Esophagus (tissue), 2 donors: ENCODE measurements around the gene AUH. TPM values are rescaled to one million over a fixed set of nuclear protein-coding genes. Genes with fewer than 3 reads are reported as not detected.

Source experiments
- H3K27ac ChIP-seq, 2 donors: one replicate each; pipeline ENCODE4 v1.5.1; 2013; ENCODE audit warnings: low read depth in 2 of 2, mild to moderate bottlenecking in 2 of 2, inconsistent platforms in 1 of 2, low read length in 1 of 2, moderate library complexity in 1 of 2
- H3K27me3 ChIP-seq, 2 donors: one replicate each; pipeline ENCODE4 v1.6.1; 2013; ENCODE audit warnings: low read length in 2 of 2, control low read depth in 1 of 2, mild to moderate bottlenecking in 1 of 2; ENCODE audit not compliant: insufficient read depth in 2 of 2, control insufficient read depth in 1 of 2
- H3K36me3 ChIP-seq, 2 donors: one replicate each; pipeline ENCODE4 v1.6.1; 2013; ENCODE audit warnings: low read length in 1 of 2; ENCODE audit not compliant: control insufficient read depth in 2 of 2, insufficient read depth in 2 of 2
- H3K4me1 ChIP-seq, 2 donors: one replicate each; pipeline ENCODE4 v1.6.1; 2013; ENCODE audit warnings: low read length in 1 of 2; ENCODE audit not compliant: control insufficient read depth in 2 of 2, insufficient read depth in 2 of 2
- H3K4me3 ChIP-seq, 2 donors: one replicate each; pipeline ENCODE4 v1.5.1; 2013; ENCODE audit warnings: low read length in 2 of 2, mild to moderate bottlenecking in 2 of 2, low read depth in 1 of 2, moderate library complexity in 1 of 2
- H3K9me3 ChIP-seq, 2 donors: one replicate each; pipeline ENCODE4 v1.6.1; 2013; ENCODE audit warnings: mild to moderate bottlenecking in 2 of 2, low read depth in 1 of 2, low read length in 1 of 2, moderate library complexity in 1 of 2; ENCODE audit not compliant: control insufficient read depth in 2 of 2, insufficient read depth in 1 of 2
- WGBS, 2 donors: extraction: QIAGEN DNeasy Blood & Tissue Kit; methylation state at CpG; one replicate each; pipeline ENCODE4 v1.1.7; 2013; 5-methylcytosine and 5-hydroxymethylcytosine counted together
- polyA plus RNA-seq, 2 donors: library from polyadenylated mRNA; stranded (reverse); fragments of 200-250 nt; gene quantifications; one replicate each; pipeline ENCODE4 v1.2.3, GENCODE V29; 2013
- donor health status: healthy with polysubstance abuse.
- donor health status: Bipolar disorder and iron deficiency.

Gene AUH
- polyA plus RNA-seq, 2 donors = 7.2 to 11.5 TPM

DNA sequence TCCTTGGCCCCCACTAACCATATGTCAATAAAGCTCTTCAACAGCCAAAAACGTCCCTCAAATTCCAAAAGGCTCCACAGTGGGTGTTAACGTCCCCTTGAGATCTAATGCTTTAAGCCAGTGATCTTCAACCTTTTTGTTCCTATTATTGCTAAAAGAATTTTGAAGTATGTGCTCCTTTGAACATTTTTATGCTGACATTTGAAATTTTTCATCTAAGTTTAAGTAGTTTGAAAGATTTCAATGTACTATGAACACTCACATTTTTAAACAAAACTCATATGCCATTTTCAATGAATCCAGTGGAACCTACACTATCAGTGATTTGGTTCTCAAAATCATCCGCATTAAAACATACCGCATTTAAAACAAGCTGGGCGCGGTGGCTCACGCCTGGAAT, 29.9 kb downstream of the AUH start:
- no peaks in the 10 kb centered on the region for H3K4me1 ChIP-seq
- H3K27ac ChIP-seq = no peak overlapping the region
- peaks cover 5 to 6% of the 10 kb centered on the region in 2 donors for H3K36me3 ChIP-seq
- WGBS, 2 donors = 95% methylated on average over 7 of the region's 7 CpGs
- peaks cover 0 to 3% of the 10 kb centered on the region in 2 donors for H3K9me3 ChIP-seq
- H3K4me3 ChIP-seq = no peak overlapping the region
- no peaks in the 10 kb centered on the region for H3K27me3 ChIP-seq

GRCh38 chr9:91328186-91328585, 33.5 kb downstream of the AUH start:
- Histone ChIP-seq H3K9me3 (peaks cover 0 to 3% of the 10 kb centered on the region in 2 donors), H3K27me3 (no peaks in the 10 kb centered on the region), H3K4me3 (no peak overlapping the region), H3K27ac (no peak overlapping the region), H3K36me3 (peaks cover 5 to 6% of the 10 kb centered on the region in 2 donors), H3K4me1 (no peaks in the 10 kb centered on the region)
- 92 to 93% methylated on average over 6 of the region's 6 CpGs for WGBS, 2 donors

DNA sequence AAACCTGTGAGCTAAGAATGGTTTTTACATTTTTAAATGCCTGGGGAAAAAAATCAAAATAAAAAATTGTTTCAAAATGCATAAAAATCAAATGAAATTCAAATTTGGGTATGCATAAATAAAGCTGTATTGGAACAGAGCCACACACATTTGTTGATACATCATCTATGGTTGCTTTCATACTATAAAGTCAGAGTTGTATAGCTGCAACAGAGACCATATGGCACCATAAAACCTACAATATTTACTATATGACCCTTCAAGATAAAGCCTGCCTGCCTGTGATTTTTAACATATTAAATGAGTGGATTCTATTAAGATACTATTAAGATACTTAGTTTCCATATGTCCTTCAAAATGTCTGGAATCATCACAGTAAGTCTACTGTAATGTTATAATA, 40.0 kb downstream of the AUH start:
- Histone ChIP-seq H3K9me3 (no peaks in the 10 kb centered on the region), H3K4me3 (no peak overlapping the region), H3K27ac (no peak overlapping the region), H3K4me1 (no peaks in the 10 kb centered on the region), H3K27me3 (no peaks in the 10 kb centered on the region), H3K36me3 (peaks cover 0 to 4% of the 10 kb centered on the region in 2 donors)

GRCh38 chr9:91320299-91320698, 41.4 kb downstream of the AUH start:
- WGBS, 2 donors = 85 to 88% methylated on average over 4 of the region's 4 CpGs
- Histone ChIP-seq H3K27ac (no peak overlapping the region), H3K36me3 (peaks cover 0 to 4% of the 10 kb centered on the region in 2 donors), H3K4me3 (no peak overlapping the region), H3K27me3 (no peaks in the 10 kb centered on the region), H3K4me1 (no peaks in the 10 kb centered on the region), H3K9me3 (no peaks in the 10 kb centered on the region)

DNA sequence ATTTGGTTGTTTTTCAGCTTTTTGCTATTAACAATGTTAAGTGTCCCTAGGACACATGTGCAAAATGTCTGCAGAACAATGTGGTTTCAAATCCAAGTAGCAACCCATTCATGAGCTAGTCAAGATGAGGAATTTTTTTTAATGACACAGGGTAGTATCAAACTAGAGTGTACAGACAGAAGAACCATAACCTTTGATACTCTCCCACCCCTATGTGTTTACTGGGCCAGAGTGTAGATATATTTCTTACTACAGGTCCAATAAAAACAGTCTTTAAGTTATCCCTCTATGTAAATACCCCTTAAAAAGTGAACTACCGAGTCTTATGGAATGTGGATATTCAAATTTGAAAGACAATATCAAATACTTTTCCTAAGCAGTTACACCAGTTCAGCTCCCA, 45.6 kb downstream of the AUH start:
- WGBS, 2 donors = 79 to 94% methylated on average over 1 of the region's 1 CpG
- H3K36me3 ChIP-seq = peaks cover 0 to 4% of the 10 kb centered on the region in 2 donors

GRCh38 chr9:91315191-91315590, 46.5 kb downstream of the AUH start:
- H3K27me3 ChIP-seq = no peaks in the 10 kb centered on the region
- no peak overlapping the region for H3K27ac ChIP-seq
- no peaks in the 10 kb centered on the region for H3K4me1 ChIP-seq
- WGBS, 2 donors = 83 to 94% methylated on average over 5 of the region's 5 CpGs
- no peak overlapping the region for H3K4me3 ChIP-seq
- H3K9me3 ChIP-seq = no peaks in the 10 kb centered on the region
- peaks cover 0 to 4% of the 10 kb centered on the region in 2 donors for H3K36me3 ChIP-seq

More for the DNA sequence above, 45.6 kb downstream of the AUH start:
- H3K27ac ChIP-seq = no peak overlapping the region
- H3K4me3 ChIP-seq = no peak overlapping the region
- H3K4me1 ChIP-seq = no peaks in the 10 kb centered on the region
- H3K27me3 ChIP-seq = no peaks in the 10 kb centered on the region
- no peaks in the 10 kb centered on the region for H3K9me3 ChIP-seq

DNA sequence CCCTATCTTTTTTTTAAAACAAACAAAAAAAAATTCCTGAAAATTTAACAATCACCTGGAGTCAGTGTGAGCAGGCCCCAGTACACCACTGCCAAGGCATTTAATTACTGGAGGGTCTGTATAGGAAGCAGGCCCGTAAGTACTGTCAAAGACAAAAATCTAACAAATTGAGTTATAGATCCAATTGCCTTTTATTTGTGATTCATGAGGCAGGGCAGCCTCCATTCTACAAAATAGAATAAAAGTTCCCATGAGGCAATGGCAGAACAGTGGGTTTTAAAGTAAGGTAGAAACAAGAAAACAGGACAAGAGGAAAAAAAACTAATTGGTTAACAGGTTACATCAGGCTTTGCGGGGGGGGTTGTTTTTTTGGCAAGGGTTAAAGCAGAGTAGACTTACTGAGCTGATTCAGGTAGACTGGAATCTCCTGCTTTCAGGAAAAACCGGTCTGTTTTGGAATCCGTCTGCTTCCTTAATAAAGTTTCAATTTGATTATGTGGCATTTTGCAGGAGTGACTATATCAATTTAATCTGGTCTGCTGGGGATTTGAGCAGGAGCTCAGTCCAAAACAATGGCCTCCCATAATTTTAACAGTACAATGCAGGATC, 48.9 kb downstream of the AUH start:
- Histone ChIP-seq H3K27ac (peak overlapping the region; percentile 10 to 30), H3K4me1 (no peaks in the 10 kb centered on the region), H3K27me3 (no peaks in the 10 kb centered on the region), H3K36me3 (no peaks in the 10 kb centered on the region), H3K9me3 (no peaks in the 10 kb centered on the region), H3K4me3 (no peak overlapping the region)
- 53 to 65% methylated on average over 4 of the region's 4 CpGs for WGBS, 2 donors

- no peaks in the 10 kb centered on the region for H3K36me3 ChIP-seq
- H3K27ac ChIP-seq = no peak overlapping the region
- no peaks in the 10 kb centered on the region for H3K27me3 ChIP-seq
- H3K4me1 ChIP-seq = no peaks in the 10 kb centered on the region
- no peak overlapping the region for H3K4me3 ChIP-seq
- no peaks in the 10 kb centered on the region for H3K9me3 ChIP-seq
- 98 to 99% methylated on average over 2 of the region's 2 CpGs for WGBS, 2 donors
Observed at GRCh38 chr9:91310037-91310436, 51.7 kb downstream of the AUH start.

GRCh38 chr9:91308191-91308590, 53.5 kb downstream of the AUH start:
- H3K27me3 ChIP-seq = no peaks in the 10 kb centered on the region
- 81 to 90% methylated on average over 2 of the region's 2 CpGs for WGBS, 2 donors
- H3K9me3 ChIP-seq = no peaks in the 10 kb centered on the region
- no peak overlapping the region for H3K4me3 ChIP-seq
- no peaks in the 10 kb centered on the region for H3K4me1 ChIP-seq
- H3K27ac ChIP-seq = no peak overlapping the region
- H3K36me3 ChIP-seq = no peaks in the 10 kb centered on the region

- no peaks in the 10 kb centered on the region for H3K9me3 ChIP-seq
- H3K27me3 ChIP-seq = no peaks in the 10 kb centered on the region
- 96 to 98% methylated on average over 5 of the region's 5 CpGs for WGBS, 2 donors
- H3K36me3 ChIP-seq = no peaks in the 10 kb centered on the region
- no peak overlapping the region for H3K27ac ChIP-seq
- H3K4me3 ChIP-seq = no peak overlapping the region
- no peaks in the 10 kb centered on the region for H3K4me1 ChIP-seq
Observed at GRCh38 chr9:91307279-91307678, 54.4 kb downstream of the AUH start.
